Stomach (tissue), 9 donors: ENCODE results near the gene PAX4. TPM values are rescaled to one million over a fixed set of nuclear protein-coding genes. Genes with fewer than 3 reads are reported as not detected.

ENCODE experiments used
- DNase-seq, 2 donors: peaks; one replicate each; pipeline versions ENCODE4 v3.0.0 to v3.0.0-alpha.2; 2013 to 2019
- H3K27ac ChIP-seq, 5 donors: fragments of 200-600 bp in 4 of 5; sonication (generic) in 4 of 5; one replicate each; pipeline ENCODE4 v1.5.1; 2013 to 2019; ENCODE audit warnings: mild to moderate bottlenecking in 1 of 5, moderate library complexity in 1 of 5
- H3K27me3 ChIP-seq, 3 donors: fragments of 200-600 bp; sonication (generic); one replicate each; pipeline ENCODE4 v1.5.1; 2017 to 2019; ENCODE audit warnings: mixed run types in 1 of 3
- H3K36me3 ChIP-seq, 4 donors: fragments of 200-600 bp; sonication (generic); 1 replicate in 3 of 4; 2 replicates in 1 of 4; pipeline ENCODE4 v1.5.1; 2016 to 2019
- H3K4me1 ChIP-seq, 4 donors: fragments of 200-600 bp; sonication (generic); one replicate each; pipeline ENCODE4 v1.5.1; 2016 to 2019
- H3K4me3 ChIP-seq, 4 donors: fragments of 200-600 bp; sonication (generic) in 3 of 4; one replicate each; pipeline ENCODE4 v1.5.1; 2016 to 2019; ENCODE audit warnings: mild to moderate bottlenecking in 1 of 4
- H3K9me3 ChIP-seq, 4 donors: fragments of 200-600 bp; sonication (generic); one replicate each; pipeline ENCODE4 v1.5.1; 2016 to 2019
- CTCF ChIP-seq, 7 experiments: fragments of 450-650 bp in 4 of 7; fragments of 200-600 bp in 3 of 7; sonication (generic) in 3 of 7; IDR thresholded peaks; one replicate each; pipeline ENCODE4 v1.5.1; 2016 to 2019; ENCODE audit warnings: antibody characterized with exemption in 7 of 7, control low read depth in 2 of 7, mild to moderate bottlenecking in 1 of 7
- EP300 ChIP-seq: sonication (generic); formaldehyde crosslinking; IDR thresholded peaks from one replicate; pipeline ENCODE4 v1.6.1; 2017; ENCODE audit warnings: antibody characterized with exemption
- POLR2A ChIP-seq, 4 donors: fragments of 450-650 bp; IDR thresholded peaks; one replicate each; pipeline ENCODE4 v1.6.1; 2016; ENCODE audit warnings: antibody characterized with exemption in 4 of 4, control low read depth in 2 of 4, mild to moderate bottlenecking in 1 of 4, moderate library complexity in 1 of 4
- POLR2AphosphoS5 ChIP-seq, 3 donors: sonication (generic); formaldehyde crosslinking; IDR thresholded peaks; one replicate each; pipeline ENCODE4 v1.6.1; 2016; ENCODE audit warnings: antibody characterized with exemption in 3 of 3
- WGBS, 5 donors: extraction: QIAGEN DNeasy Blood & Tissue Kit in 3 of 5; methylation state at CpG; one replicate each; pipeline versions ENCODE4 v1.1.5 to v1.1.7; 2013 to 2018; 5-methylcytosine and 5-hydroxymethylcytosine counted together
- intact Hi-C: fragments of 100-400 bp; cut with DNase I; formaldehyde crosslinking; loops from one replicate; pipeline ENCODE4 v1.15.1; 2023; ENCODE audit warnings: low total_unique reads
- polyA plus RNA-seq, 3 donors: library from polyadenylated mRNA; stranded (reverse); fragments of 200-250 nt; gene quantifications; one replicate each; pipeline ENCODE4 v1.2.3, GENCODE V29; 2013
- total RNA-seq, 5 donors: library from RNA; depleted of rRNA; stranded (reverse); fragments of >200 nt; gene quantifications; one replicate each; pipeline versions ENCODE4 v1.1.0 to v1.2.3, GENCODE V29; 2014 to 2016
- donor health status: healthy with polysubstance abuse.
- donor health status: Bipolar disorder and iron deficiency.
- donor health status: healthy.

The PAX4 gene
- total and polyA plus RNA-seq, 8 donors: not detected

GRCh38 chr7:127619681-127620405 is 1.9 kb upstream of the PAX4 start:
- 6 to 16% (median 9%) methylated on average over 11 to 27 of the region's 27 CpGs for WGBS, 5 donors
- Histone ChIP-seq H3K27ac (no peak overlapping the region), H3K4me1 (peaks cover 0 to 14% (median 0%) of the 10 kb centered on the region in 4 donors), H3K36me3 (no peaks in the 10 kb centered on the region), H3K4me3 (no peak overlapping the region), H3K27me3 (peaks cover 0 to 69% (median 37%) of the 10 kb centered on the region in 3 donors), H3K9me3 (no peaks in the 10 kb centered on the region)
- peak in 1 of 2 donors; percentile 44 for DNase-seq
- intact Hi-C loops: no loop called here
- no peak for TF ChIP-seq POLR2A (IDR thresholded peaks at IDR 0.05)
- no peak for TF ChIP-seq EP300
- TF ChIP-seq CTCF (IDR thresholded peaks at IDR 0.05): no peak
- no peak for TF ChIP-seq POLR2AphosphoS5 (IDR thresholded peaks at IDR 0.05)

DNA sequence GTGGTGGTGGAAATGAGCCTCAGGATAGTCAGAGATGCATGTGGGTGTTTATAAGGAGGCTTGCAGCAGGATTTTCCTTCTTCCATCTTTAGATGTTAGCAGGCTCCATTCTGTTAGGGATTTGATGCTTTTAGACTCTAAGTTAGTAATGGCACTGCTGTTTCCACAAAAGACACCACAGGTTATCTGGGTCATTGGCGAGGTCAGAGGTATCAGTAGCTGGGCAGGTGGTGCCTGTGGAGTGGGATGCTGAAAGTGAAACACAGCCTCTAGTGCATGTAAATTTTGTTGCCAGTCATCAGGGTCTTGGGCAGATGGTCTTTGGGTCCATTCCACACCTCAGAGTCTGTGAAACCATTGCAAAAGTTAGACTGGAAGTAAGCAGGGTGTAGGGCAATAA is 833 bp upstream of the PAX4 start:
- no peaks in the 10 kb centered on the region for H3K9me3 ChIP-seq
- H3K4me1 ChIP-seq: peaks cover 0 to 14% (median 0%) of the 10 kb centered on the region in 4 donors
- H3K4me3 ChIP-seq: no peak overlapping the region
- H3K27ac ChIP-seq: no peak overlapping the region
- intact Hi-C loops: no loop called here
- no peaks in the 10 kb centered on the region for H3K36me3 ChIP-seq
- DNase-seq: no peak
- 42 to 79% (median 56%) methylated on average over 1 of the region's 1 CpG for WGBS, 5 donors
- peaks cover 0 to 77% (median 39%) of the 10 kb centered on the region in 3 donors for H3K27me3 ChIP-seq
- no peak for TF ChIP-seq POLR2AphosphoS5 (IDR thresholded peaks at IDR 0.05)
- no peak for TF ChIP-seq EP300
- TF ChIP-seq CTCF (IDR thresholded peaks at IDR 0.05): no peak
- no peak for TF ChIP-seq POLR2A (IDR thresholded peaks at IDR 0.05)

- H3K36me3 ChIP-seq: no peaks in the 10 kb centered on the region
- no peak overlapping the region for H3K4me3 ChIP-seq
- WGBS, 5 donors: 86 to 95% (median 92%) methylated on average over 5 of the region's 5 CpGs
- H3K9me3 ChIP-seq: no peaks in the 10 kb centered on the region
- H3K27me3 ChIP-seq: peaks cover 0 to 86% (median 39%) of the 10 kb centered on the region in 3 donors
- DNase-seq: no peak
- intact Hi-C loops: no loop called here
- H3K27ac ChIP-seq: no peak overlapping the region
- peaks cover 0 to 14% (median 0%) of the 10 kb centered on the region in 4 donors for H3K4me1 ChIP-seq
- TF ChIP-seq POLR2A (IDR thresholded peaks at IDR 0.05) (no peak), POLR2AphosphoS5 (IDR thresholded peaks at IDR 0.05) (no peak)
Measured at GRCh38 chr7:127616724-127617123, 1.2 kb downstream of the PAX4 start.

DNA sequence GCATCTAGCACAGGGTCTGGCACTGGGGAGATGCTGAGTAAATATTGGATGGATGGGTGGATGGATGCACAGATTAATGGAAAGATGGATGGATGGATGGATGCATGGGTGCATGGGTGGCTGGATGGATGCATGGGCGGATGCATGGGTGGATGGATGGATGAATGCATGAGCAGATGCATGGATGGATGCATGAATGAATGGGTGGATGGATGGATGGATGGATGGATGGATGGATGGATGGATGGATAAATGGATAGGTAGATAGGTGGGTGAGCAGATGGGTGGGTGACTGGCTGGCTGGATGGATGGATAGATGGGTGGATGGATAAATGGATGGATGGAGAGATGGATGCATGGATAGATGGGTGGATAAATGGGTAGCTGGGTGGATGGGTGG is 5.7 kb downstream of the PAX4 start:
- Histone ChIP-seq H3K36me3 (no peaks in the 10 kb centered on the region), H3K9me3 (peaks cover 2 to 15% (median 8%) of the 10 kb centered on the region in 4 donors), H3K4me1 (no peaks in the 10 kb centered on the region), H3K4me3 (no peak overlapping the region), H3K27me3 (peaks cover 0 to 42% (median 15%) of the 10 kb centered on the region in 3 donors), H3K27ac (no peak overlapping the region)
- WGBS, 5 donors: 78 to 100% (median 93%) methylated on average over 1 of the region's 1 CpG
- intact Hi-C loops: no loop called here
- TF ChIP-seq POLR2A (IDR thresholded peaks at IDR 0.05): no peak
- no peak for TF ChIP-seq EP300
- no peak for TF ChIP-seq POLR2AphosphoS5 (IDR thresholded peaks at IDR 0.05)
- TF ChIP-seq CTCF (IDR thresholded peaks at IDR 0.05): no peak
- no peak for DNase-seq

GRCh38 chr7:127609297-127609696 is 8.6 kb downstream of the PAX4 start:
- peaks cover 0 to 12% (median 0%) of the 10 kb centered on the region in 3 donors for H3K27me3 ChIP-seq
- H3K4me1 ChIP-seq: no peaks in the 10 kb centered on the region
- DNase-seq: no peak
- no peak overlapping the region for H3K4me3 ChIP-seq
- H3K9me3 ChIP-seq: peaks cover 2 to 15% (median 8%) of the 10 kb centered on the region in 4 donors
- intact Hi-C loops: no loop called here
- TF ChIP-seq EP300: no peak
- WGBS, 5 donors: 79 to 91% (median 90%) methylated on average over 6 of the region's 6 CpGs
- no peak overlapping the region for H3K27ac ChIP-seq
- H3K36me3 ChIP-seq: no peaks in the 10 kb centered on the region
